HG03095 (cell line): ENCODE measurements around the gene ADPRHL1.

Source experiments
- ATAC-seq: cut with Tn5 transposase; IDR thresholded peaks from one replicate; pipeline ENCODE4 v1.9.1; 2021; ENCODE audit warnings: moderate library complexity; ENCODE audit not compliant: unreplicated experiment

ADPRHL1 gene

DNA sequence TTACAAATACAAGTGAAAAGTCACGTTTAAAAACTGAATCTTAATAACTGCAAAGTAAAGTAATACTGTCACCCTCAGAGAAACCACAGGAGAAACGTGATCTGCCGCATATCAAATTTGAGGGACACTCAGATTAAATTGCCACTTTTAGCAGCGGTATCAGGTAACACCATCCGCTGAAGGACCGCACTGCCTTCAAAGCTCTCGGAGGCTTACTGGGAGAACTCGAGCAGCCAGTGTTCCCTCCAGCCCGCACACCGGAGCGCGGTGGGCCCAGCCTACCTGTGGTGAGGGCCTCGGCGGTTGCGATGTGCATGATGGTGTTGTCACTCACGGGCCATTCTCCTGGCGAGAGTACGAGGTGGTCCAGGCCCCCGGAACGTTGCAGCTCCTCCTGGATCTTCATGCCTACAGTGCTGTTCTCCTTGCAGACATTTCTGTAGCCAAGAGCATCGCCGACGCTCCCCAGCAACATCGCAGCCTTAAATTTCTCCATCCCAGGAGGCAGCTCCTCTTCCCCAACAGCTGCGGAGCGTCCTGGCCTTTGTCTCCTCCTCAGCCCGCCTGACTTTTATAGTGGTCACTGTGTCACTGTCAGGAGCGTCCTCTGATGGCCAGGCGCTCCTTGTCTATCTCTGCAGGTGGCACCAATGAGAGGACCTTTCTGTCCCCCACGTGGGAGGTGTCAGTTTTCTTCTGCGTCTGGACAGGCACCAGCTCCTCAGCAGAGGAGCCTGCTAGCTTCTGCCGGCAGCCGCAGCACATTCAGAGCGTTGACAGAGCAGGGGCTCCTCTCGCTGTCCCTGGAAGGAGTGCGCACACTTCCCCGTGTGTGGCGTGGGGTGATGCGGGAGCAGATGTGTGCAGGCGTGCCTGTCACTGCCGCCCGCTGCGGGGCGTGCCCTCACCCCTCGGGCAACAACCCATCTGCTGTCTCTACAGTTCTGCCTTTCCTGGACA lies at the start of gene ADPRHL1:
Gene ADPRHL1 (minus strand): TSS at position 547 of the 960 bp plus-strand sequence. CDS start 51 bp downstream, at position 496.
- no peak for ATAC-seq

GRCh38 chr13:113502686-113503085 lies 49.4 kb upstream of the ADPRHL1 start:
- ATAC-seq = no peak

DNA sequence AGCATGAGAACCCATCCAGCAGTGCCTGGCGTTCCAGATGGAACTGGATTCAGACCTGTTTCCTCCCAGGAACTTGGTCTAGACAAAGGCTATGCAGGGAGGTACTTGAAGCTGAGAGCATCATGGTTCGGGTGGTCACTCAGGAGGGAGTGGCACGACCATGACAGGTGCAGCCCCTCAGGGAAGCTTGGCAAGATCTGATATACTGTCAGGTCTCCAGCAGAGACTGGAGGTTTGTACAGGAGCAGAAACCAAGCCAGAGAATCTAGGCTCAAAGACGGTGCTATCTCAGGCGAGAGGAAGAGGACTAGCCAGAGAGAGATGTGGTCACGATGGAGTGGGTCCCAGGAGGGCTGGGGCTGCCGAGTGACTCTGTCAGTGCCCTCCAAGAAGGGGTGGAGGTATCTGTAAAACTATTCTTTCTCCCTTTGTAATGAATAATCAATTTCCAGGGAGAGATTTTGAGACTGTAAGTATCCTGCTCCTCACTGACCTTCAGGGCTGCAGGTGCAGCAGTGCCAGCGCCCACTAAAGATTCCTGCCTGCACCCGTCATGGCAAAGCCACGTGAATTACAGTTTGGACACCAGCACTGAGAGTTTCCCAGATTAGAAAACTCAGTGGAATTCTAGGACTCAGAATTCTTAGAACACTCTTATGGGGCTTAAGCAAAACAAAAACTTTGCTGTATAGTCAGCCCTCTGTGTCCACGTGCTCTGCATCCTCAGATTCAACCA lies 47.4 kb upstream of the ADPRHL1 start:
- no peak for ATAC-seq

- no peak for ATAC-seq
Observed at GRCh38 chr13:113499936-113500335, 46.6 kb upstream of the ADPRHL1 start.

- ATAC-seq = no peak
Observed at GRCh38 chr13:113498905-113499304, 45.6 kb upstream of the ADPRHL1 start.

- no peak for ATAC-seq
Observed at GRCh38 chr13:113497217-113497616, 43.9 kb upstream of the ADPRHL1 start.

GRCh38 chr13:113495494-113496210 lies 42.4 kb upstream of the ADPRHL1 start:
- ATAC-seq = no peak

DNA sequence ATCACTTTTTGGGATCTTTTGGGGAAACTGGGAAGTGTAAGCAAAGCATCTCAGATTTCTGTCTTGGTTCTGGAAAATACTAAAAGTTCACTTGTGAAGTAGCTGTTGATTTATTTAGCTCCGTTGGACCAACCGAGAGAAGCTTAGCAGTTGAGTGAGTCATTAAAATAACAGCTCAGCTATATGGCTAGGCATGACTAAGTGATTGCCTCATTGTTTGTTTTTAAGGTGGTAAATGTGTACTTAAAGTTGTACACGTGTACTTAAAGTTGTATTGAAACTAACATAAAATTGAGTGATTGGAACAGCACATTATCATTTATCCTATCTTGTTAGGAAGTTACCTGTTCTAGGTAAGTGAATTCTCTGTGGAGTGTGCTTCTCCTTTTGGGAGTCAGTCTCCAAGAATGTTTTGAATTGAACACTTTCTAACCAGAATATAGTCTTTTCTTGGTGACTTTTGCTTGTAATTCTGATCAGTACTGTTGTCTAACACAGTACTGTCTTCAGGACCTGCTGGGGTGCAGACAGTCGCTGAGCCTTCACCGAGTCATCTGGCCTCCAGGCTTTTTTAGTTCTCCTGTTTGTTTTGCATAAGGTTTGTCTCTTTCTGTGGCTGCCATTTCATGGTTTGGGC lies 40.1 kb upstream of the ADPRHL1 start:
- ATAC-seq = peak; percentile 25

DNA sequence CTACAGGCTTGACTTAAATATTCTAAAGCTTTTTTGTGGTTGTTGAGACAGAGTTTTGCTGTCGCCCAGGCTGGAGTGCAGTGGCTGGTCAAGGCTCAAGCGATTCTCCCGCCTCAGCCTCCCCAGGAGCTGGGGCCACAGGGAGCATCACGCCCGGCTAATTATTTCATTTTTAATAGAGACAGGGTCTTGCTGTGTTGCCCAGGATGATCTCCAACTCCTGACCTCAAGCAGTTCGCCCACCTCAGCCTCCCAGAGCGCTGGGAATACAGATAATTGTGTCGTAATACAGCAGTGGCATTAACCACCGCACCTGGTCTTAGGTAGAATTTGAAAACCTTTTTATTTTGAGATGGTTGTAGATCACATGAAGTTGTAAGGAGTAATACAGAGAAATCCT lies 38.7 kb upstream of the ADPRHL1 start:
- ATAC-seq = no peak

DNA sequence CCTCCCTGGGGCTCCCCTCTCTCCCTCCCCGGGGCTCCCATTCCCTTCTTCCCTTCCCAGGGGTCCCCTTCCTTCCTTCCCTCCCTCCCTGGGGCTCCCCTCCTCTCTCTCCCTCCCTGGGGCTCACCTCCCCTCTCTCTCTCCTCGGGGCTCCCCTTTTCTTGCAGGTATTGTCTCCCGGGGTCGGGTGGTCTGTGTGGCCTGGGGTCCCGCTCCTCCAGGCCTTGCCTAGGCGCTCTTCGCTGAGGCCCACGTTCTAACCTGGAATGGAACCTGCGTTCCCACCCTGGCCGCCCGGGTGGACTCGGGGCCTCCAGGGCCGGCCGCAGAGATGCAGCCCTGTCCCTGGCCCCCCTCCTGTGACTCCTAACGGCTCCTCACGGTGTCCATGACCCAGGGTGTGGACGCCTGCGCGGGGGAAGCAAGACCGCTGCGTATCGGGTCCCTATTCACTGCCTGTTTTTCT lies 38.2 kb upstream of the ADPRHL1 start:
- ATAC-seq = no peak

DNA sequence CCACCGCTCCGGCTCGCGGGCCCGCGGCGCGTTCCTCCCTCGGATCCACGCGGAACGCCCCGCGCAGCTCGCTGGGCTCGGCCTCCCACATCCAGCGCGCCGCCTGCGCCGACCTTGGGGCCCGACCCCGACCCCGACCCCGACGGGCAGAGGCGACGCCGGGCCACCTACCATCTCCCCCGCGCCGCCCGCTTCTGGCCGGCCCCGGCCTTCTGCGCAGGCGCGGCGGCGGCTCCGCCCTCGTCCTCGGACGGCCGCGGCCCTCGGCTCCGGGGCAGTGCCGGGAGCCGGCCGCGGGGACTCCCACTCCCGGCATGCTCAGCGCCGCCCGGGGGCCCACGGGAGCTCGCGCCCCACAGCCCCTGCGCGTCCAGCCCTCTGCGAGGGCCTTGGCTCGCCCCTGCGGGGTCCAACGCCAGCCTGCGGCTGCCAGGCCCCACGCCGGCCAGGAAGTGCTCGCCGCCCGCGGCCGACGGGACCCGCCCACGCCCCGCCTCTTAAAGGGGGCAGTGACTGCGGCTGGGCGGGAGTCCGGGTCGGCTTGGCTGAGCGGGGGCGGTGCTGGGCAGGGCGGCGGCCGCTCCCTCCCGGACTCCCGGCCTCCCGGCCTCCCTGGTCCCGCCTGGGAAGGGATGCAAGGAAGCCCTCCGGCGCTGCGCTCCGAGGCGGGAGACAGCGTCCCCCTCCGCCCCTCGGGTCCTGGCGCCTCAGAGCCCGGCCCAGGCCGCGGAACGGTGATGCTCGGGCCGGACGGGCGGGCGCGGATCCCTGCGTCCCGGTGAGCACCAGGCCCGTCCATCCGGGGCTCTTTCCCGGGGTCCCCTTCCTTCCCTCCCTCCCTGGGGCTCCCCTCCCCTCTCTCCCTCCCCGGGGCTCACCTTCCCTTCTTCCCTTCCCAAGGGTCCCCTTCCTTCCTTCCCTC lies 37.5 kb upstream of the ADPRHL1 start, which contains the start of gene DCUN1D2:
Gene DCUN1D2 (minus strand): TSS at position 216 of the 922 bp plus-strand sequence. CDS start 42 bp downstream, at position 174.
- ATAC-seq = peak; percentile 75

- ATAC-seq = peak; percentile 15
Observed at GRCh38 chr13:113489549-113490495, 36.5 kb upstream of the ADPRHL1 start.

GRCh38 chr13:113489171-113489548 lies 35.9 kb upstream of the ADPRHL1 start:
- no peak for ATAC-seq

GRCh38 chr13:113488283-113488682 lies 35.0 kb upstream of the ADPRHL1 start:
- ATAC-seq = no peak

DNA sequence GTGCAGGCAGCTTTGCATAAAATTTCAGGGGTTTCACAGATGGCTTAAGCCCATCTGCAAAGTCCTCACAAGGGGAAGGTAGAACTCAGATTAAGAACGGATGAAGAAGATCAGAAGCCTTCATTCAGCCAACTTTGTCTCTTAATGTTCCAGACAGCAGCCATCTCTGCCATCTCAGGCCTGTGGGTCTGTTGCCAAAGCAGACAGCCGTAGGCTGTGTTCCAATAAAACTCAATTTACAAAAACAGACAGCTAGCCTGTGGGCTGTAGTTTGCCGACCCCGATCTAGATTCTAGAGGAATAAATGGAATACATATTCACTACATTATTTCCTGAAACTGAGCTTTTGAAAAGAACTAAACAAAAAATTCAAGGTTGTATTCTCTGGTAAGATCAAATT lies 33.4 kb upstream of the ADPRHL1 start:
- ATAC-seq = no peak

DNA sequence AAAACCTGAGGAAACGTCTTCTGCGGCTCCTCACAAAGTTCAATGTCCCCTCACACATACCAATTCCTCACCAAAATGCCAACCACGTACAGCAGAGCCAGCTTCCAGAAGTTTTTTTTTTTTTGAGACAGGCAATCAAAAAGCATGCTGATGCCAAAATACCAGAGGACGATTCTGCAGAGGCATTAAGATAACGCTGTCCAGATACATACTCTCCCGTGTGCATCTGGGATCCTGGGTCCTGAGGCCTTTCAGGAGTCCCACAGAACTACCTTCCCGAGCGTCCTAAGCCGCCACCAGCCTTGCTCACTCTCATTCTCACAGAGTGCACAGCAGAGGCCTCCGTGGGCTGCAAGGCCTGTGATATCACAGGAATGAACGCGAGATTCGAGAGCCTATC lies 32.3 kb upstream of the ADPRHL1 start:
- ATAC-seq = no peak

DNA sequence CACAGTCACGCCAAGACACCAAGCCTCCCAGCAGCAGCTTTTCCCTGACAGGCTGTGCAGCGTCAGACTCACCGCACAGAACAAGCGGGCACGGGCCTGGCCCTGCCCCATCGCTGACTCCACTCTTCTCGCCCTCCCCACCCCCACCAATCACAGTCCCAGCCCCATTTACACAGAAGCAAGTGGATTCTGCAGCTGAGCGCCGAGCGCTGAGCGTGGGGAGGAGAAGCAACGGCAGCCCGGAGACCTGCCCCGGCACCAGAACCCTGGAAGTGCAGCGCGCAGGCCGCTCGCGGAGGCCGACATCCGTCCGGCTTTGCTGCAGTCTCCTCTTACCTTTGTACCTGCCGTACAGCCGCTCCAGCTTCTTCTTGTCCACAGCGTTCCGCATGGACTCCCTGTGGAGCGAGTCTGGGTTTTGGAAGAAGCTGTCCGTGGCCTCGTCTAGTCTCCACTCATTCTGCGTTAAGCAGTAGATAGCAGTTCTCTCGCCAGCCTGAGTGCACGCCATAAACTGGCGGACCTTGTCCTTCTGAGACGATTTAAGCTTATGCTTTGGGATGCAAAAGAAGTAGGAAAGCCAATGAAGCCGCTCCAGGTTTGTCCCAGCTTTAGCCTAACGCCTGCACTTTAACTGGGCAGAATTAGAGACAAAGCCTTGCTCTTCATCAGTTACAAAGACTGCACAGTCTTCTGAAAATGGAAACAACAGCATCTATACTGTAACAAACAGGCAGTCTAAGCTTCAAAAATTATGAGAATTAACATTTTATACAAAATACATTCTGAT lies 30.4 kb upstream of the ADPRHL1 start:
- no peak for ATAC-seq

- no peak for ATAC-seq
Observed at GRCh38 chr13:113483081-113483480, 29.8 kb upstream of the ADPRHL1 start.
